DND-41 (cell line): ENCODE measurements around the gene ALDH5A1.
A peak's percentile ranks its signal among the peaks of the same experiment; 100 is the strongest.

Experiments
- ATAC-seq: fragments of 200-7000 bp; cut with Tn5 transposase; 3 replicates; pipeline ENCODE4 v1.9.1; 2021; ENCODE audit warnings: low read depth; ENCODE audit not compliant: insufficient read depth
- DNase-seq: peaks from one replicate; pipeline ENCODE4 v3.0.0-alpha.2; 2020
- H2AFZ ChIP-seq: 2 replicates; pipeline ENCODE4 v1.6.0; 2012; ENCODE audit warnings: low read depth, low read length
- H3K27ac ChIP-seq: 2 replicates; pipeline ENCODE4 v1.5.1; 2012; ENCODE audit warnings: low read length, inconsistent platforms
- H3K27me3 ChIP-seq: fragments of 200-600 bp; sonication (generic); 2 replicates; pipeline ENCODE4 v1.6.0; 2012; ENCODE audit warnings: low read length, mild to moderate bottlenecking, inconsistent platforms; ENCODE audit not compliant: insufficient read depth, poor library complexity
- H3K36me3 ChIP-seq: 2 replicates; pipeline ENCODE4 v1.5.1; 2012; ENCODE audit warnings: low read length, inconsistent platforms; ENCODE audit not compliant: insufficient read depth
- H3K4me1 ChIP-seq: 2 replicates; pipeline ENCODE4 v1.5.1; 2012; ENCODE audit warnings: mild to moderate bottlenecking, low read length; ENCODE audit not compliant: insufficient read depth
- H3K4me2 ChIP-seq: 2 replicates; pipeline ENCODE4 v1.6.0; 2012; ENCODE audit warnings: mild to moderate bottlenecking, moderate library complexity, low read length, inconsistent platforms; ENCODE audit not compliant: insufficient read depth
- H3K4me3 ChIP-seq, 2 experiments: fragments of 200-600 bp in 1 of 2; shearing (Covaris generic) in 1 of 2; 2 replicates each; pipeline ENCODE4 v1.5.1; 2012 to 2016; ENCODE audit warnings: inconsistent platforms in 2 of 2, low read length in 2 of 2, mild to moderate bottlenecking in 2 of 2, low read depth in 1 of 2, moderate library complexity in 1 of 2
- H3K79me2 ChIP-seq: 2 replicates; pipeline ENCODE4 v1.6.0; 2012; ENCODE audit warnings: low read length, inconsistent platforms; ENCODE audit not compliant: insufficient read depth
- H3K9ac ChIP-seq: 2 replicates; pipeline ENCODE4 v1.6.0; 2012; ENCODE audit warnings: low read depth, mild to moderate bottlenecking, inconsistent platforms, low read length, moderate library complexity
- H3K9me3 ChIP-seq: 2 replicates; pipeline ENCODE4 v1.5.1; 2012; ENCODE audit warnings: low read length, moderate library complexity, mild to moderate bottlenecking, inconsistent platforms; ENCODE audit not compliant: insufficient read depth, severe bottlenecking
- H4K20me1 ChIP-seq: 2 replicates; pipeline ENCODE4 v1.6.0; 2012; ENCODE audit warnings: low read length; ENCODE audit not compliant: insufficient read depth
- EZH2 ChIP-seq: IDR thresholded peaks from 3 replicates; pipeline ENCODE4 v1.6.1; 2012; ENCODE audit warnings: borderline replicate concordance, low read depth, mild to moderate bottlenecking, moderate library complexity, low read length, inconsistent platforms; ENCODE audit not compliant: severe bottlenecking
- TF ChIP-seq, protein P1 (sequence below): IDR thresholded peaks from 2 replicates; pipeline ENCODE4 v1.5.1; 2012; ENCODE audit warnings: borderline replicate concordance, low read length, moderate library complexity, mild to moderate bottlenecking; ENCODE audit not compliant: poor library complexity, severe bottlenecking; ENCODE audit errors: extremely low read depth

ALDH5A1 gene

DNA sequence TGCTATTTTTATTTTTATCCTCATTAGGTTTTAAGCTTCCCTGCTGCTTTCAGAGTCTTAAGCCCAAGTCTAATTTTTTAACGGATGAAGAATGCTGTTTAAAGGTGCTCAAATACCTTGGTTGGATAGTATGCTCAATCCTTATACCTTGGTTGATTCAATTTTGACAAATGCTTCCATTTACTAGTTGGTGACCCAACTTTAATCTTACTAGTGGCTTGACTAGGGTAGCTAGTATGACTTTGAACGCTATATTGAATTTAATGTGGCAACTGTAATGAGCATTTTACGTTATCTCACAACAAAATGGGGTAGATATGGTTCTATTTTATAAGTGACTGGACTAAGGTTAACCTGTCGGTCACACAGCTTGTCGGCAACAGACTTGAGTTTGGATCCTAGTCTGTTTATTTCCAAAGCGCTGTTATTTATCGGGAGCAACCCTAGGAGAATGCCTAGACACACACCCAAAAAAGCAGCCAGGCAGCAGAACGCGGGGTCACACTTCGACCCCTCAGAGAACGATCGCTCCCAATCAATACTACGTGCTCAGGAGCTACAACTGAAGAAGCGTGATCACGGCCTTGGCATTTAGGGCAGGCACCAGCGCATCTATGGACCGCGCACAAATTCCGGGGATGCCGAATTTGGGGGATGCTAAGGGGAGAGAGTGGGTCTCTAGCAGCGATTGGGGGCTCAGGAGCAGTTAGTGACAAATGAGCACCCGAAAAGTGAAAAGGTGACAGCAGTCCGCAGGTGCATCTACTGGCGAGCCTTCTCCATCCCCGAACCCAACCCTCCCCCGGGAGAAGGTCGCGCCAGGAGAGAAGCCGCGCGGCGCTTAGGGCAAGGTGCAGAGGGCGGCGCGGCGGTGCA, 586 bp upstream of the ALDH5A1 start:
- no peak for DNase-seq
- no peaks in the 10 kb centered on the region for H3K9me3 ChIP-seq
- H3K79me2 ChIP-seq = peaks cover 11% of the 10 kb centered on the region
- peak; percentile 15 for ATAC-seq
- H3K27ac ChIP-seq = peak overlapping the region; percentile 77
- no peaks in the 10 kb centered on the region for H3K27me3 ChIP-seq
- peaks cover 13% of the 10 kb centered on the region for H3K36me3 ChIP-seq
- peak overlapping the region; percentile 56 to 86 for H3K4me3 ChIP-seq
- TF ChIP-seq, protein P1, sequence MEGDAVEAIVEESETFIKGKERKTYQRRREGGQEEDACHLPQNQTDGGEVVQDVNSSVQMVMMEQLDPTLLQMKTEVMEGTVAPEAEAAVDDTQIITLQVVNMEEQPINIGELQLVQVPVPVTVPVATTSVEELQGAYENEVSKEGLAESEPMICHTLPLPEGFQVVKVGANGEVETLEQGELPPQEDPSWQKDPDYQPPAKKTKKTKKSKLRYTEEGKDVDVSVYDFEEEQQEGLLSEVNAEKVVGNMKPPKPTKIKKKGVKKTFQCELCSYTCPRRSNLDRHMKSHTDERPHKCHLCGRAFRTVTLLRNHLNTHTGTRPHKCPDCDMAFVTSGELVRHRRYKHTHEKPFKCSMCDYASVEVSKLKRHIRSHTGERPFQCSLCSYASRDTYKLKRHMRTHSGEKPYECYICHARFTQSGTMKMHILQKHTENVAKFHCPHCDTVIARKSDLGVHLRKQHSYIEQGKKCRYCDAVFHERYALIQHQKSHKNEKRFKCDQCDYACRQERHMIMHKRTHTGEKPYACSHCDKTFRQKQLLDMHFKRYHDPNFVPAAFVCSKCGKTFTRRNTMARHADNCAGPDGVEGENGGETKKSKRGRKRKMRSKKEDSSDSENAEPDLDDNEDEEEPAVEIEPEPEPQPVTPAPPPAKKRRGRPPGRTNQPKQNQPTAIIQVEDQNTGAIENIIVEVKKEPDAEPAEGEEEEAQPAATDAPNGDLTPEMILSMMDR = peak; percentile 48
- TF ChIP-seq EZH2 = no peak
- H4K20me1 ChIP-seq = no peaks in the 10 kb centered on the region
- peaks cover 35% of the 10 kb centered on the region for H3K4me1 ChIP-seq
- peak overlapping the region; percentile 98 for H2AFZ ChIP-seq
- H3K4me2 ChIP-seq = peak overlapping the region; percentile 92
- peak overlapping the region; percentile 93 for H3K9ac ChIP-seq

GRCh38 chr6:24497254-24497970, 2.6 kb downstream of the ALDH5A1 start:
- H3K9ac ChIP-seq = no peak overlapping the region
- H3K9me3 ChIP-seq = no peaks in the 10 kb centered on the region
- no peak for DNase-seq
- TF ChIP-seq EZH2 = no peak
- TF ChIP-seq, protein P1 = no peak
- H3K4me2 ChIP-seq = no peak overlapping the region
- peaks cover 35% of the 10 kb centered on the region for H3K4me1 ChIP-seq
- no peak overlapping the region for H3K4me3 ChIP-seq
- no peak overlapping the region for H3K27ac ChIP-seq
- H3K36me3 ChIP-seq = peaks cover 19% of the 10 kb centered on the region
- no peaks in the 10 kb centered on the region for H3K27me3 ChIP-seq
- H4K20me1 ChIP-seq = no peaks in the 10 kb centered on the region
- no peak for ATAC-seq
- no peak overlapping the region for H2AFZ ChIP-seq
- H3K79me2 ChIP-seq = peaks cover 11% of the 10 kb centered on the region

- H3K27me3 ChIP-seq = no peaks in the 10 kb centered on the region
- TF ChIP-seq, protein P1 = no peak
- no peak for TF ChIP-seq EZH2
- DNase-seq (no peak), ATAC-seq (no peak)
- no peaks in the 10 kb centered on the region for H4K20me1 ChIP-seq
- H3K79me2 ChIP-seq = peaks cover under 1% of the 10 kb centered on the region
- peaks cover 9% of the 10 kb centered on the region for H3K4me1 ChIP-seq
- H3K9ac ChIP-seq = no peak overlapping the region
- no peak overlapping the region for H3K27ac ChIP-seq
- H3K36me3 ChIP-seq = peaks cover 43% of the 10 kb centered on the region
- H3K9me3 ChIP-seq = no peaks in the 10 kb centered on the region
- H3K4me3 ChIP-seq = no peak overlapping the region
- H3K4me2 ChIP-seq = no peak overlapping the region
- no peak overlapping the region for H2AFZ ChIP-seq
Observed at GRCh38 chr6:24500683-24501082, 5.9 kb downstream of the ALDH5A1 start.
